Measurements from ENCODE around the gene ASB18.

- TF ChIP-seq NFIC (IDR thresholded peaks at IDR 0.05; ENCODE audit: low read length) (no peak), PCBP2 (optimal IDR thresholded peaks at IDR 0.05; ENCODE audit: low read depth, low read length, poor library complexity, severe bottlenecking) (no peak), POLR2AphosphoS5 (IDR thresholded peaks at IDR 0.05; ENCODE audit: low read depth, low read length) (no peak), HNF1B (CRISPR knock-in tag; IDR thresholded peaks at IDR 0.05) (no peak), MYC (CRISPR knock-in tag; IDR thresholded peaks at IDR 0.05; ENCODE audit: borderline replicate concordance) (no peak), RAD21 (CRISPR knock-in tag; IDR thresholded peaks at IDR 0.05) (no peak), ZNF329 (CRISPR knock-in tag; IDR thresholded peaks at IDR 0.05; ENCODE audit: low read depth) (no peak), POLR2A (IDR thresholded peaks at IDR 0.05; ENCODE audit: insufficient read depth in 1 of 2, low read depth in 2 of 2, low read length in 2 of 2) (no peak), NCOA1 (CRISPR knock-in tag; IDR thresholded peaks at IDR 0.05) (no peak), REPIN1 (CRISPR knock-in tag; IDR thresholded peaks at IDR 0.05; ENCODE audit: borderline replicate concordance, low read depth) (no peak), YY1 (IDR thresholded peaks at IDR 0.05; ENCODE audit: insufficient read depth, insufficient replicate concordance, low read depth, low read length) (no peak), FOXK2 (IDR thresholded peaks at IDR 0.05) (no peak), POLR2G (IDR thresholded peaks at IDR 0.05; ENCODE audit: low read depth, low read length) (no peak)
Measured at GRCh38 chr2:236169741-236170589, 94.2 kb downstream of the ASB18 start.
